ENCODE measurements around the gene ZNF598. TPM values are rescaled to one million over a fixed set of nuclear protein-coding genes. Genes with fewer than 3 reads are reported as not detected.
A peak's percentile ranks its signal among the peaks of the same experiment; 100 is the strongest.
"Not testable (repeated sequence)": the region's sequence is repeated elsewhere in the genome, so short reads cannot be mapped to it uniquely, and the experiment has no call there.

Gene ZNF598
- total RNA-seq, 1 donor from 2014 or later, result 42.1 TPM

DNA sequence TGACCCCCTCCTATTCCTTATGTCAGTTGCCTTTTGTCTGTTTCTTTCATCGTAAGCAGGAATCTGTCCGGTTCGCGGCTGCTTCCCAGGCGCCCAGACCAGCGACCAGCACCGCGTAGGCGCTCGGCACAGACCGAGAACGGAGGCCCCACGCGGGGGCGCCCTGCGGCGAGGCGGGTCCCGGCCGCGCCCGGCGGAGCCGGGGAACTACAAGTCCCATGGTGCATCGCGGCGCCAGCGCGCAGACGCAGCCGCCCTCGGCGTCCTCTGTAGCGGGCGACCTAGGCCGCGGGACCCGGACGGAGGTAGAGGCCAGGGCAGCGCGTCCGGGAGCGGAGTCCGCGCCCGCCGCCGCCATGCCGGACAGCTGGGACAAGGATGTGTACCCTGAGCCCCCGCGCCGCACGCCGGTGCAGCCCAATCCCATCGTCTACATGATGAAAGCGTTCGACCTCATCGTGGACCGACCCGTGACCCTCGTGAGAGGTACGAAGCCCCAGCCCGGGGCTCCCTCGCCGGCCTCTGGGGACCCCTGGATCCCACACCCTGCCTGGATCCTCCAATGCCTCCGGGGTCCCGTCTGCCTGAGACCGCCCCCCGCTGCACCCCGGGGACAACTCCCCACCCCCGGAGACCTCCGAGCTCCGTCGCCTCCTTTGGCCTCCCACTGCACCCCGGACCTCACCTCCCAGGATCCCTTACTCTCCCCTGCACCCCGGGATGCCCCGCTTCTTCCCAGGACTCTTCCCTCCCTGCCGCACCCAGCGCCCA lies 50.2 kb downstream of the ZNF598 start, which contains the start of gene NDUFB10:
TSS of gene NDUFB10 (plus strand) at position 270 of the 771 bp plus-strand sequence. CDS start at position 357, 87 bp downstream.
- DNase-seq (ENCODE audit: low spot score), result peak; percentile 92

DNA sequence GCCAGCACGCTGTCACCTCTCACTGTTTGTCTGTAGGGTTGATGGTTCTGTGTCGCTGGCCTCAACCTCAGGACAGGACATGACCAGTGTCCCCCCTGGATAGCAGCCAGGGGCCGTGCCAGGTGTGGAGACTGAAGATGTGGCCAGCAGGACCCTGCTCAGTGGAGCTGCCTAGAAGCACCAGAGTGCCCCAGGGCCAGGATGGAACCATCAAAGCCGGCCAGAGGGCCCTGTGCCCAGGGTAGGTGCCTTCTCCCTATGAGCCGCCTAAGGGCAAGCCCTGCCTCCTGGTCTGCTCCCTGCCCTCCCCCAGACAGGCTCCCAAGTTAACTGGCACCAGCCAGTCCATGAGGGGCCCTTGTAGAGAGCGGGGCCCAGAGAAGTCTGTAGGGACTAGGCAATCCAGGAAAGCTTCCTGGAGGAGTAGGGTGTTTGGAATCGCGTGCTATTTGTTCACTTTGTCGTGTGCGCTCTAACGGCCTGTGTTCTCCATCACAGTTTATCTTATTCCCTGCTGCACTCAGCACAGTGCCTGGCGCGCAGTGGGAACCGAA lies 50.8 kb downstream of the ZNF598 start:
- DNase-seq (ENCODE audit: low spot score), result no peak

DNA sequence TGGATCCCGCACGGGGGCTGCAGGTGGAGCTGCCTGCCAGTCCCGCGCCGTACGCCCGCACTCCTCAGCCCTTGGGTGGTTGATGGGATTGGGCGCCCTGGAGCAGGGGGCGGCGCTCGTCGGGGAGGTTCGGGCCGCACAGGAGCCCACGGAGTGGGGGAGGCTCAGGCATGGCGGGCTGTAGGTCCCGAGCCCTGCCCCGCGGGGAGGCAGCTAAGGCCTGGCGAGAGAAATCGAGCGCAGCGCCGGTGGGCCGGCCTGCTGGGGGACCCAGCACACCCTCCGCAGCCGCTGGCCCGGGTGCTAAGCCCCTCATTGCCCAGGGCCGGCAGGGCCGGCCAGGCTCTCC lies 51.5 kb downstream of the ZNF598 start:
- not testable (repeated sequence) for DNase-seq (ENCODE audit: low spot score)

DNA sequence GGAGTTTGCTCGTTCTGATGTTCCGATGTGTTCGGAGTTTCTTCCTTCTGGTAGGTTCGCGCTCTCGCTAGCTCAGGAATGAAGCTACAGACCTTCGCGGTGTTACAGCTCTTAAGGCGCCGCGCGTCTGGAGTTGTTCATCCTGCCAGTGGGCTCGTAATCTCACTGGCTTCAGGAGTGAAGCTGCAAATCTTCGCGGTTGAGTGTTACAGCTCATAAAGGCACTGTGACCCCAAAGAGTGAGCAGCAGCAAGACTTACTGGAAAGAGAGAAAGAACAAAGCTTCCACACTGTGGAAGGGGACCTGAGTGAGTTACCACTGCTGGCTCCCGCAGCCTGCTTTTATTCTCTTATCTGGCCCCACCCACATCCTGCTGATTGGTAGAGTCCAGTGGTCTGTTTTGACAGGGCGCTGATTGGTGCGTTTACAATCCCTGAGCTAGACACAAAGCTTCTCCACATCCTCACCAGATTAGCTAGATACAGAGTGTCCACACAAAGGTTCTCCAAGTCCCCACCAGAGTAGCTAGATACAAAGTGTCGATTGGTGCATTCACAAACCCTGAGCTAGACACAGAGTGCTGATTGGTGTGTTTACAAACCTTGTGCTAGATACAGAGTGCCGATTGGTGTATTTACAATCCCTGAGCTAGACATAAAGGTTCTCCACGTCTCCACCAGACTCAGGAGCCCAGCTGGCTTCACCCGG lies 52.0 kb downstream of the ZNF598 start:
- DNase-seq (ENCODE audit: low spot score), result not testable (repeated sequence)

DNA sequence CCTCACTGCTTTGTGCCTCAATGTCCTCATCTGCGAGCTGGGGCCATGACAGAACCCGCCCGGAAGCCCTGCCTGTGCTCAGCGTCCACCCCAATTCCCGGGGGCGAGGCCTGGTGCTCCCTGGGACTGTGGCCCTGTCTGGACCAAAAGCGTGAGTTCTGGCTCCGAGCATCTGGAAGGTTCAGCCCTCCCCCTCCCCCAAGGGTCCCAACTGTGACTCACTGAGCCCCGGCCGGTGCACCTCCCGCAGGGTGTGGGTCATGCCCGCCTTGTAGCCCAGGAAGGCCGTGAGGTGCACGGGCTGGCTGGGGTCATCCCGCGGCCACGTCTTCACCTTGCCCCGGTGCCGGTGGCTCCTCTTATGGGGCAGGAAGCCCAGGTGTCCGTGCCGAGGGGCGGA lies 55.9 kb downstream of the ZNF598 start:
- no peak for DNase-seq (ENCODE audit: low spot score)

DNA sequence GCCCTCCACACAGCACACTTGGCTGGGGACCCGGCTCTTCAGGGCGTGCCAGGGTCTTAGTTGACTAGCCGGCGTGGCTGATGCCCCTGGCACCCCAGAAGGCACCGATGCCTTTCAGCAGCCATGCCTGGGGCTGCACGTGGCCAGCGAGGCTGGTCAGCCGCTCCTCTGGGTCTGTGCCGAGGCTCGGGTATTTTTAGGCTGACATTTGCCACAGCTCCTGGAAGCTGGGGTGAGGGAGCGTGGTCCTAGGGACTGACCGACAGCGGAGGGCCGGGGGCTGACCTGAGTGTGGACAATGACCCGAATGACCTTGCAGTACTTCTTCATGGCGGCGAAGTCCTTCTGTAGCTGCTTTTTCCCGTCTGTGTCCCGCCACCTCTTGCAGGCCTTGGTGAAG lies 59.1 kb downstream of the ZNF598 start:
- no peak for DNase-seq (ENCODE audit: low spot score)

DNA sequence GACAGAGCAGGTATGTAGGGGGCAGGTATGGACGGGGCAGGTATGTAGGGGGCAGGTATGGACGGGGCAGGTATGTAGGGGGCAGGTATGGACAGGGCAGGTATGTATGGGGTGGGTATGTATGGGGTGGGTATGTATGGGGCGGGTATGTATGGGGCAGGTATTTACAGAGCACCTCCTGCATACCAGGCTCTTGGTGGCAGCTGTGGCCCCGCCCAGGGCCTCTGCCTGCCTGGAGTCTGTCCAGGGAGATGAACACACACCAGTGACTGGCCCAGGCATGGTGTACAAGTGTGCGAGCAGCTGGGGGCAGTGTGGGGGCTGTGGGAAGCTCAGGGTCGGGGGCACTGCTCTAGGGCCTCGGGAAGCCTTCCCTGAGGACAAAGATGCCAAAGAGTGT lies 59.6 kb downstream of the ZNF598 start:
- DNase-seq (ENCODE audit: low spot score), result no peak

DNA sequence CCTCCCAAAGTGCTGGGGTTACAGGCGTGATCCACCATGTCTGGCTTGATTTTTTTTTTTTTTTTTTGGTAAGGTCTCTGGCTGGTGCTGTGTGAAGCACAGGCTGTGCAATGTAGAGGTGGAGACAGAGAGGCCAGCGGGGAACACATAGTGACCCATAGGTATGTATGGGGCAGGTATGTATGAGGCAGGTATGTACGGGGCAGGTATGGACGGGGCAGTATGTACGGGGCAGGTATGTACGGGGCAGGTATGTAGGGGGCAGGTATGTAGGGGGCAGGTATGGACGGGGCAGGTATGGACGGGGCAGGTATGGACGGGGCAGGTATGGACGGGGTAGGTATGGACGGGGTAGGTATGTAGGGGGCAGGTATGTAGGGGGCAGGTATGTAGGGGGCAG lies 60.1 kb downstream of the ZNF598 start:
- DNase-seq (ENCODE audit: low spot score), result no peak

Other genes starting within 250 kb of the ZNF598 start
- 129 TPM for gene NME3, start 238.3 kb downstream of the ZNF598 start, total RNA-seq
- 31.9 TPM for gene EME2, start 237.0 kb downstream of the ZNF598 start, total RNA-seq
- 87.7 TPM for gene MRPS34, start 236.7 kb downstream of the ZNF598 start, total RNA-seq
- gene SPSB3, start 227.2 kb downstream of the ZNF598 start, total RNA-seq, result 57.9 TPM
- gene NUBP2, start 226.9 kb downstream of the ZNF598 start, total RNA-seq, result 54.4 TPM
- 29.3 TPM for gene IGFALS, start 216.1 kb downstream of the ZNF598 start, total RNA-seq
- 82.2 TPM for gene HAGH, start 183.0 kb downstream of the ZNF598 start, total RNA-seq
- gene FAHD1, start 182.6 kb downstream of the ZNF598 start, total RNA-seq, result 49.6 TPM
- 0.17 TPM for gene MEIOB, start 137.7 kb downstream of the ZNF598 start, total RNA-seq
- gene HS3ST6, start 91.4 kb downstream of the ZNF598 start, total RNA-seq, result not detected
- gene MSRB1, start 66.6 kb downstream of the ZNF598 start, total RNA-seq, result 41.2 TPM
- not detected for gene RPL3L, start 55.1 kb downstream of the ZNF598 start, total RNA-seq
- gene NDUFB10, start 50.3 kb downstream of the ZNF598 start, total RNA-seq, result 145 TPM
- 1,121 TPM for gene RPS2, start 45.0 kb downstream of the ZNF598 start, total RNA-seq
- not detected for gene RNF151, start 43.0 kb downstream of the ZNF598 start, total RNA-seq
- 32.5 TPM for gene TBL3, start 37.8 kb downstream of the ZNF598 start, total RNA-seq
- gene NOXO1, start 28.4 kb downstream of the ZNF598 start, total RNA-seq, result 2.7 TPM
- 34.3 TPM for gene GFER, start 25.6 kb downstream of the ZNF598 start, total RNA-seq
- 1.4 TPM for gene SYNGR3, start 19.9 kb downstream of the ZNF598 start, total RNA-seq
- 1.6 TPM for gene NPW, start 10.0 kb upstream of the ZNF598 start, total RNA-seq
- 121 TPM for gene NHERF2, start 17.1 kb upstream of the ZNF598 start, total RNA-seq
- 33.9 TPM for gene NTHL1, start 38.0 kb upstream of the ZNF598 start, total RNA-seq
- gene TSC2, start 38.2 kb upstream of the ZNF598 start, total RNA-seq, result 185 TPM
- 154 TPM for gene PKD1, start 126.1 kb upstream of the ZNF598 start, total RNA-seq
- 7.7 TPM for gene RAB26, start 138.8 kb upstream of the ZNF598 start, total RNA-seq
- 100 TPM for gene TRAF7, start 146.0 kb upstream of the ZNF598 start, total RNA-seq
- 0.58 TPM for gene CASKIN1, start 186.8 kb upstream of the ZNF598 start, total RNA-seq
- 31.2 TPM for gene MLST8, start 195.6 kb upstream of the ZNF598 start, total RNA-seq
- gene BRICD5, start 201.0 kb upstream of the ZNF598 start, total RNA-seq, result 15.2 TPM
- gene PGP, start 205.0 kb upstream of the ZNF598 start, total RNA-seq, result 19.7 TPM
- 33.3 TPM for gene E4F1, start 213.8 kb upstream of the ZNF598 start, total RNA-seq
- 4.6 TPM for gene DNASE1L2, start 226.6 kb upstream of the ZNF598 start, total RNA-seq
- gene ECI1, start 241.8 kb upstream of the ZNF598 start, total RNA-seq, result 69.9 TPM